D721Med (cell line): ENCODE measurements around the gene TMEM154.

Experiments
- DNase-seq: peaks from one replicate; pipeline ENCODE4 v3.0.0; 2011; ENCODE audit warnings: low spot score; ENCODE audit not compliant: insufficient read length
- FAIRE-seq: peaks from 2 replicates; lab custom pipeline; 2011; peaks lifted over from hg19 to GRCh38; lab: Jason Lieb, UNC
- TF ChIP-seq, protein P1 (sequence below): IDR thresholded peaks from 2 replicates; pipeline ENCODE4 v1.5.1; 2012; ENCODE audit warnings: mild to moderate bottlenecking, control low read depth; ENCODE audit not compliant: insufficient read depth; ENCODE audit errors: missing control alignments

The TMEM154 gene

GRCh38 chr4:152689615-152690501 lies 10.1 kb upstream of the TMEM154 start:
- no peak for FAIRE-seq
- DNase-seq, result no peak
- TF ChIP-seq, protein P1, sequence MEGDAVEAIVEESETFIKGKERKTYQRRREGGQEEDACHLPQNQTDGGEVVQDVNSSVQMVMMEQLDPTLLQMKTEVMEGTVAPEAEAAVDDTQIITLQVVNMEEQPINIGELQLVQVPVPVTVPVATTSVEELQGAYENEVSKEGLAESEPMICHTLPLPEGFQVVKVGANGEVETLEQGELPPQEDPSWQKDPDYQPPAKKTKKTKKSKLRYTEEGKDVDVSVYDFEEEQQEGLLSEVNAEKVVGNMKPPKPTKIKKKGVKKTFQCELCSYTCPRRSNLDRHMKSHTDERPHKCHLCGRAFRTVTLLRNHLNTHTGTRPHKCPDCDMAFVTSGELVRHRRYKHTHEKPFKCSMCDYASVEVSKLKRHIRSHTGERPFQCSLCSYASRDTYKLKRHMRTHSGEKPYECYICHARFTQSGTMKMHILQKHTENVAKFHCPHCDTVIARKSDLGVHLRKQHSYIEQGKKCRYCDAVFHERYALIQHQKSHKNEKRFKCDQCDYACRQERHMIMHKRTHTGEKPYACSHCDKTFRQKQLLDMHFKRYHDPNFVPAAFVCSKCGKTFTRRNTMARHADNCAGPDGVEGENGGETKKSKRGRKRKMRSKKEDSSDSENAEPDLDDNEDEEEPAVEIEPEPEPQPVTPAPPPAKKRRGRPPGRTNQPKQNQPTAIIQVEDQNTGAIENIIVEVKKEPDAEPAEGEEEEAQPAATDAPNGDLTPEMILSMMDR, result no peak

- DNase-seq (no peak), FAIRE-seq (no peak)
- TF ChIP-seq, protein P1, result no peak
Observed at GRCh38 chr4:152687974-152688599, 8.3 kb upstream of the TMEM154 start.

DNA sequence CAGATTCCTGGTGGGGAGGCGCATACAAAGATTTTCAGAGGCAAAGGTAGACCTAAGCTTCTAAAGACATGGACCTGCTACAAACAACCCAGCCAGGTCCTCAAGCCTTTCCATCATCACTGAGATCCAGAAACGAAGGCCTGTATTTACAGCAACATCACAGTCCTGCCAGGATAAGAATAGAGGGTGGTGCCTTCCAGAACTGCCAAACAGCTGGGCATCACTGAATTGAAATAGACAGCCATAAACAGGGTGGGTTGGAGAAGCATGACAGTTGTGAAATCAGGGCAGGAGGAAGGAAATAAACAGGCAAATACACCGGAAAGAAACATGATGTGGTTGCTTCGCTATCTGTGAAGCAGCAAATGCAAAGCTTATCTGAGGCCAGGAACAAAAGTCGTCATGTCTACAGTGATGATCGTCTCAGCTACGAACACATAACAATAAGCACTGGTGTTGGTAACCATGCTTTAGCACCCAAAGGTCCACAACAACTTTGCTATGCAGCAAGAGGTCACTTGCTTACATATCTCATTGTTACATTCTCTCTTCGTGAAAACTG lies 6.7 kb upstream of the TMEM154 start:
- FAIRE-seq, result no peak
- TF ChIP-seq, protein P1, result no peak
- DNase-seq, result no peak

- DNase-seq (no peak), FAIRE-seq (no peak)
- TF ChIP-seq, protein P1, result no peak
Observed at GRCh38 chr4:152684587-152684986, 4.8 kb upstream of the TMEM154 start.

DNA sequence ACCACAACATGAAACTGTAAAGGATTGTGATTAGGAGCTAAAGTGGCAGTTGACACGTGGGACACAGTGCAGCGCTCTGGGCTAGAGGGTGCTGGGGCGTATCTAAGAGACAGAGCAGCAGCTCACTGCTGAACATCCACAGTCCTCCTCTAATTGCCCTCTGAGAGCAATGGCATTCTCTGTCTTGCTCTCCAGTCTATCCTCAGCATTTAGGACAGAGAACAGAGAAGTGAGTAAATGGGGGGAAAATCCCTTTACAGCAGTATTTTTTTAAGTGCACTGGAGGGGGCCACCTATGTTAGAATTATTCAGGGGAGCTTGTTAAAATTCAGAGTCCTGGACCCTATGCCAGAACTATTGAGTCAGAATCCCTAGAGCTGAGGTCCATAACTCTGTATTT lies 4.2 kb upstream of the TMEM154 start:
- no peak for FAIRE-seq
- DNase-seq, result no peak
- TF ChIP-seq, protein P1, result no peak

DNA sequence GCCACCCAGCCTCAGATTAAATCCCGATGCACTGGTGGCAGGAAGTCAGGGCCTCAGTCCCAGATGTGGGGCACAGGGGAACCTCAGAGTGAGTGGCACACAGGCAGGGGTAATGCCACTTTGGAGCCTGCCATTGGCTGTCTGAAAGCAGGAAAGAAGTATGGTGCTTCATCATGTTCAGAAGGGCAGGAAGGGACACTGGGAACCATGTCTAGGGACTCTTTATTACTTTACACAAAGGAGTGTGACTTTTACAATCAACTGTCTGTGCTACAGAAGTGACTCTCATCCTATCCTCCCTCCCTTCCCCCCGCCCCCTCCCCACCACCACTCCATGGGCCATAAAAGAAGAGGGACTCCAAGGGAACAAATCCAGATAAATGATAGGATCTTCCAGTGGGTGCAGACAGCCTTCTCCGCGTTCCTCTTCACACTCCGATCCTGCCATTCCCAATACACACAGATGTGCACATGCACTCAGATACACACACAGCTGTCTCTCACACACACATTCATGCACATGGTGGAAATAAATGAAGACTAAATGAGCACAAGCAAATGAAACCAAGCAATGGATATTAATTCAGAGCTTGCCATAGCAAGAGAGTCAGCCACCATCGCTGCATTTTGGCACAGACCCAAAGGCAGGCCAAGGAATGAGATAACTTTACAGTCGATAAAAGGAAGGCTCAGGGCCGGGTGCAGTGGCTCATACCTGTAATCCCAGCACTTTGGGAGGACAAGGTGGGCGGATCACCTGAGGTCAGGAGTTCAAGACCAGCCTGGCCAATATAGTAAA lies 2.5 kb upstream of the TMEM154 start:
- TF ChIP-seq, protein P1, result no peak
- DNase-seq, result no peak
- no peak for FAIRE-seq
